Measurements from ENCODE around the gene ADGRL1.
A peak's percentile ranks its signal among the peaks of the same experiment; 100 is the strongest.

ADGRL1 gene

GRCh38 chr19:14135355-14135754 is 70.6 kb downstream of the ADGRL1 start:
- no peak for TF ChIP-seq CTCF (IDR thresholded peaks at IDR 0.05)
- DNase-seq, result no peak
- H3K27me3 Mint-ChIP-seq (ENCODE audit: low read depth, poor library complexity), result peaks cover 3% of the 10 kb centered on the region
- H3K9me3 Mint-ChIP-seq, result no peaks in the 10 kb centered on the region
- peak overlapping the region; percentile 86 for H3K27ac Mint-ChIP-seq
- peaks cover 47% of the 10 kb centered on the region for H3K4me1 Mint-ChIP-seq
- H3K4me3 Mint-ChIP-seq, result peak overlapping the region; percentile 88
- H3K36me3 Mint-ChIP-seq (ENCODE audit: low read depth), result peaks cover 9% of the 10 kb centered on the region

GRCh38 chr19:14127929-14128509 is 78.0 kb downstream of the ADGRL1 start:
- DNase-seq, result no peak
- no peak overlapping the region for H3K4me3 Mint-ChIP-seq
- no peak for TF ChIP-seq CTCF (IDR thresholded peaks at IDR 0.05)
- no peaks in the 10 kb centered on the region for H3K9me3 Mint-ChIP-seq
- peaks cover 3% of the 10 kb centered on the region for H3K27me3 Mint-ChIP-seq (ENCODE audit: low read depth, poor library complexity)
- H3K27ac Mint-ChIP-seq, result no peak overlapping the region
- H3K36me3 Mint-ChIP-seq (ENCODE audit: low read depth), result peaks cover 19% of the 10 kb centered on the region
- peaks cover 8% of the 10 kb centered on the region for H3K4me1 Mint-ChIP-seq

GRCh38 chr19:14127176-14127575 is 78.8 kb downstream of the ADGRL1 start:
- Mint-ChIP-seq H3K27me3 (ENCODE audit: low read depth, poor library complexity) (peaks cover 3% of the 10 kb centered on the region), H3K27ac (no peak overlapping the region), H3K9me3 (no peaks in the 10 kb centered on the region), H3K36me3 (ENCODE audit: low read depth) (peaks cover 26% of the 10 kb centered on the region), H3K4me3 (no peak overlapping the region), H3K4me1 (peaks cover 10% of the 10 kb centered on the region)
- no peak for DNase-seq
- no peak for TF ChIP-seq CTCF (IDR thresholded peaks at IDR 0.05)

GRCh38 chr19:14122924-14123323 is 83.0 kb downstream of the ADGRL1 start:
- no peaks in the 10 kb centered on the region for H3K27me3 Mint-ChIP-seq (ENCODE audit: low read depth, poor library complexity)
- H3K27ac Mint-ChIP-seq, result no peak overlapping the region
- H3K36me3 Mint-ChIP-seq (ENCODE audit: low read depth), result peaks cover 26% of the 10 kb centered on the region
- TF ChIP-seq CTCF (IDR thresholded peaks at IDR 0.05), result no peak
- H3K9me3 Mint-ChIP-seq, result no peaks in the 10 kb centered on the region
- no peak overlapping the region for H3K4me3 Mint-ChIP-seq
- DNase-seq, result no peak
- peaks cover 23% of the 10 kb centered on the region for H3K4me1 Mint-ChIP-seq

GRCh38 chr19:14120497-14120780 is 85.5 kb downstream of the ADGRL1 start:
- H3K4me3 Mint-ChIP-seq, result no peak overlapping the region
- TF ChIP-seq CTCF (IDR thresholded peaks at IDR 0.05), result no peak
- H3K4me1 Mint-ChIP-seq, result peaks cover 38% of the 10 kb centered on the region
- no peak overlapping the region for H3K27ac Mint-ChIP-seq
- no peaks in the 10 kb centered on the region for H3K9me3 Mint-ChIP-seq
- peaks cover 2% of the 10 kb centered on the region for H3K27me3 Mint-ChIP-seq (ENCODE audit: low read depth, poor library complexity)
- H3K36me3 Mint-ChIP-seq (ENCODE audit: low read depth), result peaks cover 18% of the 10 kb centered on the region
- DNase-seq, result no peak

GRCh38 chr19:14119644-14120496 is 86.1 kb downstream of the ADGRL1 start:
- Mint-ChIP-seq H3K27me3 (ENCODE audit: low read depth, poor library complexity) (peaks cover 2% of the 10 kb centered on the region), H3K36me3 (ENCODE audit: low read depth) (peaks cover 15% of the 10 kb centered on the region), H3K4me1 (peaks cover 41% of the 10 kb centered on the region), H3K4me3 (no peak overlapping the region), H3K27ac (no peak overlapping the region), H3K9me3 (no peaks in the 10 kb centered on the region)
- no peak for DNase-seq
- no peak for TF ChIP-seq CTCF (IDR thresholded peaks at IDR 0.05)
